Stimulated activated naive CD8-positive, alpha-beta T cell treated with anti-CD3 and anti-CD28 coated beads, Interleukin-15, Interleukin-2, amounts not matched to agents 100 ng/mL and 50 ng/mL, for 24 hours (primary cell): ENCODE measurements around the gene ACAP1.
A peak's percentile ranks its signal among the peaks of the same experiment; 100 is the strongest.

Experiments
- H3K27ac Mint-ChIP-seq: one replicate; pipeline ENCODE4 v1.8.0; 2021; ENCODE audit warnings: mild to moderate bottlenecking, mixed read lengths
- H3K27me3 Mint-ChIP-seq: one replicate; pipeline ENCODE4 v1.8.0; 2021; ENCODE audit warnings: mixed read lengths
- H3K36me3 Mint-ChIP-seq: one replicate; pipeline ENCODE4 v1.8.0; 2021; ENCODE audit warnings: low read depth, mixed read lengths
- H3K4me1 Mint-ChIP-seq: one replicate; pipeline ENCODE4 v1.8.0; 2021; ENCODE audit warnings: low read depth, mixed read lengths
- H3K4me3 Mint-ChIP-seq: one replicate; pipeline ENCODE4 v1.8.0; 2021; ENCODE audit warnings: mild to moderate bottlenecking, mixed read lengths
- H3K9me3 Mint-ChIP-seq: one replicate; pipeline ENCODE4 v1.8.0; 2021; ENCODE audit warnings: mixed read lengths

ACAP1 gene

DNA sequence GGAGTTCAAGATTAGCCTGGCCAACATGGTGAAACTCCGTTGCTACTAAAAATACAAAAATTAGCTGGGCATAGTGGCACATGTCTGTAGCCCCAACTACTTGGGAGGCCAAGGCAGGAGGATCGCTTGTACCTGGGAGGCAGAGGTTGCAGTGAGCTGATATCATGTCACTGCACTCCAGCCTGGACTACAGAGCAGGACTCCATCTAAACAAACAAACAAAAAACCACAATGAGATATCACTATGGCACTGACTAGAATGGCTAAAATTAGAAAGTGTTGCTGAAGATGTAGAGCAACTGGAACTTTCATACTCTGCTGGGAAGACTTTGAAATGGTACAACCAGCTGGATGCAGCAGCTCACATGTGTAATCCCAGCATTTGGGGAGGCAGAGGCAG lies 38.0 kb downstream of the ACAP1 start:
- H3K27ac Mint-ChIP-seq = no peak overlapping the region
- H3K27me3 Mint-ChIP-seq = peaks cover 17% of the 10 kb centered on the region
- H3K9me3 Mint-ChIP-seq = peaks cover 4% of the 10 kb centered on the region
- no peak overlapping the region for H3K4me3 Mint-ChIP-seq
- no peaks in the 10 kb centered on the region for H3K4me1 Mint-ChIP-seq
- H3K36me3 Mint-ChIP-seq = no peaks in the 10 kb centered on the region

DNA sequence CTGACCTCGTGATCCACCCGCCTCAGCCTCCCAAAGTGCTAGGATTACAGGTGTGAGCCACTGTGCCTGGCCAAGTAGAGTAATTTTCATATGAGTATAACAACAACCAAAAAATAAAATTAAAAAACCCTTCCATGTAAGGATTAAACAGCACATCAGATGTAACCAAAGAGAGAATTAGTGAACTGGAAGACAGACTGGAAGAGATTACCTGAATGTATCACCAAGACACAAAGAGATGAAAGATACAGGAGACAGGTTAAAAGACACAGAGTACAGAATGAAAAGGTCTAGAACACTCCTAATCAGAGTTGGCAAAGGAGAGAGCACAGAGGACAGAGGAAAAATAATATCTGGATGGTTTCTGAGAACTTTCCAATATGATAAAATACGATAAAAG lies 42.8 kb downstream of the ACAP1 start:
- no peaks in the 10 kb centered on the region for H3K4me1 Mint-ChIP-seq
- H3K36me3 Mint-ChIP-seq = no peaks in the 10 kb centered on the region
- H3K27me3 Mint-ChIP-seq = peaks cover 46% of the 10 kb centered on the region
- H3K9me3 Mint-ChIP-seq = peaks cover 5% of the 10 kb centered on the region
- H3K4me3 Mint-ChIP-seq = no peak overlapping the region
- no peak overlapping the region for H3K27ac Mint-ChIP-seq

GRCh38 chr17:7380321-7380720 lies 44.0 kb downstream of the ACAP1 start:
- peaks cover 5% of the 10 kb centered on the region for H3K9me3 Mint-ChIP-seq
- H3K4me3 Mint-ChIP-seq = no peak overlapping the region
- no peaks in the 10 kb centered on the region for H3K4me1 Mint-ChIP-seq
- no peaks in the 10 kb centered on the region for H3K36me3 Mint-ChIP-seq
- H3K27me3 Mint-ChIP-seq = peaks cover 46% of the 10 kb centered on the region
- H3K27ac Mint-ChIP-seq = no peak overlapping the region

DNA sequence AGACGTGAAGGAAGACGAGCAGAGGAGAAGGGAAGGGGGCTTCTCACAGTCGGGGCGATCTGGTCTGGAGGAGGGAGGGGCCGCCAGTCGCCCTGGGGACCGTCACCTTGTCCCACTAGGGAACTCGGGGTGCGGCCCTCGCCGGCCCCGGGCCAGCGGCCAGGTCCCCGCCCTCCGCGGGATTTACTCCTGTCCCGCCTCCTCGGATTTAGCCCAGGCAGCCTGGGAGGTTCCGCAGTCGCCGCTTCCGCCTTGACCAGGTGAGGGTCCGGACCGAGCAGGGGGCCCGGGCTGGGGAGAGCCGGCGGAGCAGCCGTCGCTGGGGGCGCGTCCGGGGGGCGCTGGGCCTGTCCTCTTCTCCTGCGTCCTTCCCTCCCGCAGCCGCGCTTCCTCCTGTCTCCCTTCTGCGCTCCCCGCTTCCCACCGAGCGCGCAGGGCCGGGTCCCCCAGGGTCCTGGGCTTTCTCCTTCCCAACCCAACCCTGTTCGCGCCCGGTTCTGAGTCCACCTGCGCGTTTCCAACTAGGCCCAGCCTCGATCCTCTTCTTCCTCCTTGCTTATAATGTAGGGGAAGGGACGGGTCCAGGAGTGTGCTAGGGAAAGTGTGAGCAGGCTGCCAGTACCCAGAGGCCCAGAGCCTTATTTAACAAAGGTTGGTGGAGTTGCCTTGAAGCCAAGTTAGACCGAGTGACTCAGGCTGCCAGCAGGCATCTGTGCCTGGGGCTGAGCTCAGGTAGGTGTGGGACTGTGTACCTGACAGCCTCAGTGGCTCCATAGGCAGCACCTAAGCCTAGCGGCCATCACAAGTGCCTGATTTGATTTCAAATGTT lies 44.7 kb downstream of the ACAP1 start, which contains the start of gene TNK1:
Gene TNK1 (plus strand): TSS at position 235 of the 829 bp plus-strand sequence. CDS start 1,838 bp downstream, outside the sequence.
- H3K36me3 Mint-ChIP-seq = no peaks in the 10 kb centered on the region
- H3K9me3 Mint-ChIP-seq = peaks cover 5% of the 10 kb centered on the region
- no peak within 1 kb of the TSS for H3K27ac Mint-ChIP-seq
- peaks cover 46% of the 10 kb centered on the region for H3K27me3 Mint-ChIP-seq
- H3K4me3 Mint-ChIP-seq = no peak within 1 kb of the TSS
- H3K4me1 Mint-ChIP-seq = no peaks in the 10 kb centered on the region

DNA sequence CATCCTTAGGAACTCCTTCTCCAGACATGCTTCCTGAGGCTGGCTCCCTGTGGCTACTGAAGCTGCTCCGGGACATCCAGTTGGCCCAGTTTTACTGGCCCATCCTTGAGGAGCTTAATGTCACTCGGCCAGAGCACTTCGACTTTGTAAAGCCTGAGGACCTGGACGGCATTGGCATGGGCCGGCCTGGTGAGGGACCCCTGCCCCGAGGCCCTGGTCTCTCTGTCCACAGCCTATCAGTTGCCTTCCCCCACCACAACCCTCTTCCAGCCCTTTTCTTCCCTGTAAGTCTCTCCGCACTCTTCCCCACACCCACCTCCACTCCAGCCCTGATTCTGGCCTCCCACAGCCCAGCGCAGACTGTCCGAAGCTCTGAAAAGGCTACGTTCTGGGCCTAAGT lies 46.6 kb downstream of the ACAP1 start:
- Mint-ChIP-seq H3K4me3 (no peak overlapping the region), H3K27me3 (peaks cover 39% of the 10 kb centered on the region), H3K27ac (no peak overlapping the region), H3K4me1 (no peaks in the 10 kb centered on the region), H3K9me3 (peaks cover 5% of the 10 kb centered on the region), H3K36me3 (no peaks in the 10 kb centered on the region)

GRCh38 chr17:7383371-7383741 lies 47.0 kb downstream of the ACAP1 start:
- Mint-ChIP-seq H3K4me3 (peak overlapping the region; percentile 32), H3K36me3 (no peaks in the 10 kb centered on the region), H3K4me1 (no peaks in the 10 kb centered on the region), H3K9me3 (peaks cover 5% of the 10 kb centered on the region), H3K27me3 (peaks cover 37% of the 10 kb centered on the region), H3K27ac (no peak overlapping the region)

DNA sequence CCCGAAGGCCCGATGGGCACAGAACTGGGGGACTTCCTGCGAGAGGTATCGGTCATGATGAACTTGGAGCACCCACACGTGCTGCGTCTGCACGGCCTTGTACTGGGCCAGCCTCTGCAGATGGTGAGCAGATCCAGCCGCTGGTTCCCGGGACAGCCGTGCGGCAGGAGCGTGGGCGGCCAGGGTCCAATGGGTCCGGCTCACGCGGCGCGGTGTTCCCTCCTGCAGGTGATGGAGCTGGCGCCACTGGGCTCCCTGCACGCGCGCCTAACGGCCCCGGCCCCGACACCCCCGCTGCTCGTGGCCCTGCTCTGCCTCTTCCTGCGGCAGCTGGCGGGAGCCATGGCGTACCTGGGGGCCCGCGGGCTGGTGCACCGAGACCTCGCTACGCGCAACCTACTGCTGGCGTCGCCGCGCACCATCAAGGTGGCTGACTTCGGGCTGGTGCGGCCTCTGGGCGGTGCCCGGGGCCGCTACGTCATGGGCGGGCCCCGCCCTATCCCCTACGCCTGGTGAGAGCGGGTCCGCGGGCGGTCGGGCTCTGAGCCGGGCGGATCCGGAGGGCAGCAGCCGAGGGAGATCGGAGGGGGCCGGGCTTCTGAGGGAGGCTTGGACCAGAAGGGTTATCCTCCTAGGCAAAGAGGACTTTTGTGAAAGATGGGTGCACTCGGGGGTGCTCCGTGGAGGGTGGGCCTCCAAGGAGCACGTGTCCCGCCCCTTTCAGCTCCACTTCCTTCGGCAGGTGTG lies 47.6 kb downstream of the ACAP1 start:
- Mint-ChIP-seq H3K4me3 (peak overlapping the region; percentile 78), H3K4me1 (no peaks in the 10 kb centered on the region), H3K9me3 (peaks cover 5% of the 10 kb centered on the region), H3K27ac (peak overlapping the region; percentile 68), H3K36me3 (peaks cover 5% of the 10 kb centered on the region), H3K27me3 (peaks cover 36% of the 10 kb centered on the region)

- H3K36me3 Mint-ChIP-seq = peaks cover 10% of the 10 kb centered on the region
- H3K4me1 Mint-ChIP-seq = no peaks in the 10 kb centered on the region
- peaks cover 30% of the 10 kb centered on the region for H3K27me3 Mint-ChIP-seq
- no peaks in the 10 kb centered on the region for H3K9me3 Mint-ChIP-seq
- H3K27ac Mint-ChIP-seq = peak overlapping the region; percentile 68
- H3K4me3 Mint-ChIP-seq = peak overlapping the region; percentile 78
Measured at GRCh38 chr17:7384489-7385081, 48.3 kb downstream of the ACAP1 start.

- Mint-ChIP-seq H3K27me3 (no peaks in the 10 kb centered on the region), H3K4me3 (no peak overlapping the region), H3K27ac (no peak overlapping the region), H3K9me3 (no peaks in the 10 kb centered on the region), H3K36me3 (peaks cover 30% of the 10 kb centered on the region), H3K4me1 (peaks cover 9% of the 10 kb centered on the region)
Measured at GRCh38 chr17:7388856-7389255, 52.5 kb downstream of the ACAP1 start.

GRCh38 chr17:7389924-7390910 lies 53.9 kb downstream of the ACAP1 start:
- Mint-ChIP-seq H3K36me3 (peaks cover 33% of the 10 kb centered on the region), H3K4me1 (peaks cover 15% of the 10 kb centered on the region), H3K27me3 (no peaks in the 10 kb centered on the region), H3K9me3 (no peaks in the 10 kb centered on the region), H3K27ac (no peak overlapping the region), H3K4me3 (no peak overlapping the region)

- Mint-ChIP-seq H3K27ac (no peak overlapping the region), H3K9me3 (no peaks in the 10 kb centered on the region)
Measured at GRCh38 chr17:7391307-7391706, 55.0 kb downstream of the ACAP1 start.

GRCh38 chr17:7392696-7393612 lies 56.6 kb downstream of the ACAP1 start:
- H3K27me3 Mint-ChIP-seq = no peaks in the 10 kb centered on the region
- peaks cover 16% of the 10 kb centered on the region for H3K4me1 Mint-ChIP-seq
- peak overlapping the region; percentile 93 for H3K4me3 Mint-ChIP-seq
- no peak overlapping the region for H3K27ac Mint-ChIP-seq
- H3K36me3 Mint-ChIP-seq = peaks cover 33% of the 10 kb centered on the region
- H3K9me3 Mint-ChIP-seq = no peaks in the 10 kb centered on the region

More at GRCh38 chr17:7391307-7391706, 55.0 kb downstream of the ACAP1 start:
- Mint-ChIP-seq H3K4me3 (no peak overlapping the region), H3K27me3 (no peaks in the 10 kb centered on the region), H3K4me1 (peaks cover 16% of the 10 kb centered on the region), H3K36me3 (peaks cover 33% of the 10 kb centered on the region)

- no peaks in the 10 kb centered on the region for H3K27me3 Mint-ChIP-seq
- peaks cover 28% of the 10 kb centered on the region for H3K36me3 Mint-ChIP-seq
- H3K4me1 Mint-ChIP-seq = peaks cover 16% of the 10 kb centered on the region
- peak overlapping the region; percentile 75 for H3K27ac Mint-ChIP-seq
- no peaks in the 10 kb centered on the region for H3K9me3 Mint-ChIP-seq
- peak overlapping the region; percentile 93 for H3K4me3 Mint-ChIP-seq
Measured at GRCh38 chr17:7393613-7394451, 57.5 kb downstream of the ACAP1 start.
